Adipocyte (in vitro differentiated cells): ENCODE results near the gene ANKRD11.

ENCODE experiments used
- DNase-seq: peaks from one replicate; pipeline ENCODE4 v3.0.0-alpha.2; 2015; ENCODE audit warnings: low read depth
- H3K27me3 ChIP-seq: replicated peaks from 2 replicates; pipeline ENCODE4 v1.7.0; 2013; ENCODE audit warnings: mild to moderate bottlenecking, low read length, moderate library complexity; ENCODE audit not compliant: control insufficient read depth, insufficient read depth
- H3K36me3 ChIP-seq: 2 replicates; pipeline ENCODE4 v1.7.0; 2013; ENCODE audit warnings: low read length, mild to moderate bottlenecking, moderate library complexity; ENCODE audit not compliant: control insufficient read depth, insufficient read depth, severe bottlenecking
- H3K4me1 ChIP-seq: 2 replicates; pipeline ENCODE4 v1.7.0; 2013; ENCODE audit warnings: mild to moderate bottlenecking, low read length, moderate library complexity; ENCODE audit not compliant: control insufficient read depth, insufficient read depth
- H3K4me3 ChIP-seq: 2 replicates; pipeline ENCODE4 v1.7.0; 2013; ENCODE audit warnings: mild to moderate bottlenecking, low read length, moderate library complexity
- H3K9ac ChIP-seq: 2 replicates; pipeline ENCODE4 v1.7.0; 2013; ENCODE audit warnings: mild to moderate bottlenecking, low read length, moderate library complexity
- H3K9me3 ChIP-seq: 2 replicates; pipeline ENCODE4 v1.7.0; 2013; ENCODE audit warnings: mild to moderate bottlenecking, low read length, moderate library complexity; ENCODE audit not compliant: control insufficient read depth

ANKRD11 gene

DNA sequence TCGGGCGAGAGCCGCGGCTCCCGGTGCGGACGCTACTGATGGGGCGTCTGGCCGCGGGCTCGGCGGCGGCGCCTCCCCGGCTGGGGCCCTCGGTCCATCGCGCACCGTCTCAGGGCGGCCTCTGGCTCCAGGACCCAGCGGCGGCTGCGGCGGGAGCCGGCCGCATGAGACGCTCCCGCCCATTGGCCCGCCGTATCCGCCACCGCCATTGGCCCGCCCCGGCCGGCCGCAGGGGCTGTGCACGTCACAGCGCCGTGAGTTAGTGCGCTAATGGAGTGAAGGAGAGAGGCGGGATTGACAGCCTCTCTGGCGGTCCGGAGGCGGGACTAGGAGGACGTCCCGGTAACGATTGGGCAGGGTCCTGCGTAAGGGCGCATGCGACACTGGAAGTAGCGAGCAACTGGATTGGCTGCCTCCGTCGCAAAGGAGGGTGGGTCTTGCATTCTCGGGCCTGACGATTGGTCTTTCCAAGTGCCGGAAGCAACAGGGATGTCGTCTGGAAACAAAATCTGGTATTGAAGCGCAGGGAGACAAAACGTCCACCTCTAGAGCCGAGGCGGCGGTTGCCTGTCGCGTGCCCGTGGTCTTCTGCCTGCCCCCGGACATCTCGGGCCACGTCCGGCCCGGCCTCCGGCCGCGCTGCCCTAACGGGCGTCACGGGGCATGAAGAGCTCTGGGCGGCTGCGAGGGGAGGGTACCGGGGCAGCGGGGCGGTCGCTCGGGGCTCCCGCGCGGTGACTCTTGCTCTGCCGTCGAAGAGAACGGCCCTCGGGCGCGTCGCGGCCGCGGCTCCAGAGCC is at the start of gene ANKRD11:
Gene ANKRD11 (minus strand): TSS at position 123 of the 799 bp plus-strand sequence. CDS start 173,542 bp downstream, outside the sequence.
- DNase-seq = peak; percentile 100
- H3K9ac ChIP-seq = peak within 1 kb of the TSS; percentile 90
- H3K4me3 ChIP-seq = peak within 1 kb of the TSS; percentile 89
- peaks cover 48% of the 10 kb centered on the region for H3K4me1 ChIP-seq
- no peaks in the 10 kb centered on the region for H3K27me3 ChIP-seq
- no peaks in the 10 kb centered on the region for H3K36me3 ChIP-seq
- H3K9me3 ChIP-seq = no peaks in the 10 kb centered on the region

DNA sequence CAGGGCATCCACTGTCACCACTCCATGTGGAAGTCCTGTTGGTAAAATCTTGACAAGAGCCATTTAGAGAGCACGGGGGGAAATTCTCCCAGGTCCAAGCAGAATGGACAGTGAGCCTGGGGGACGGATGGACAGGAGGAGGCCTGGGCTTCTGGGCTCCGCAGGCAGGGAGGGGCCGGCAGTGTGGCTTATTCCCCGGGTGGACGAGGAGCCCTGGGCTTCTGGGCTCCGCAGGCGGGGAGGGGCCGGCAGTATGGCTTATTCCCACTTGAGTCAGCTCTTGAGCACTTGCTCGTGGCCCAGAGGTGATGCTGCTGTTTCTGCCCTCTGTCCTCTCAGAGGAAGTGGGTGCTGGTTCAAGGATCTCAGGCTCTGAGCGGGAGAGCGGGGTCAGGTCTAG is 47.9 kb upstream of the ANKRD11 start:
- no peak for DNase-seq

GRCh38 chr16:89537549-89537925 is 47.2 kb upstream of the ANKRD11 start:
- no peaks in the 10 kb centered on the region for H3K27me3 ChIP-seq
- H3K36me3 ChIP-seq = peaks cover 78% of the 10 kb centered on the region
- no peak for DNase-seq
- H3K4me3 ChIP-seq = no peak overlapping the region
- H3K9me3 ChIP-seq = no peaks in the 10 kb centered on the region
- H3K9ac ChIP-seq = no peak overlapping the region
- H3K4me1 ChIP-seq = peaks cover 10% of the 10 kb centered on the region

More for the DNA sequence above, 47.9 kb upstream of the ANKRD11 start:
- Histone ChIP-seq H3K9me3 (no peaks in the 10 kb centered on the region), H3K4me3 (no peak overlapping the region), H3K27me3 (no peaks in the 10 kb centered on the region), H3K36me3 (peaks cover 71% of the 10 kb centered on the region), H3K4me1 (peaks cover 10% of the 10 kb centered on the region), H3K9ac (no peak overlapping the region)

DNA sequence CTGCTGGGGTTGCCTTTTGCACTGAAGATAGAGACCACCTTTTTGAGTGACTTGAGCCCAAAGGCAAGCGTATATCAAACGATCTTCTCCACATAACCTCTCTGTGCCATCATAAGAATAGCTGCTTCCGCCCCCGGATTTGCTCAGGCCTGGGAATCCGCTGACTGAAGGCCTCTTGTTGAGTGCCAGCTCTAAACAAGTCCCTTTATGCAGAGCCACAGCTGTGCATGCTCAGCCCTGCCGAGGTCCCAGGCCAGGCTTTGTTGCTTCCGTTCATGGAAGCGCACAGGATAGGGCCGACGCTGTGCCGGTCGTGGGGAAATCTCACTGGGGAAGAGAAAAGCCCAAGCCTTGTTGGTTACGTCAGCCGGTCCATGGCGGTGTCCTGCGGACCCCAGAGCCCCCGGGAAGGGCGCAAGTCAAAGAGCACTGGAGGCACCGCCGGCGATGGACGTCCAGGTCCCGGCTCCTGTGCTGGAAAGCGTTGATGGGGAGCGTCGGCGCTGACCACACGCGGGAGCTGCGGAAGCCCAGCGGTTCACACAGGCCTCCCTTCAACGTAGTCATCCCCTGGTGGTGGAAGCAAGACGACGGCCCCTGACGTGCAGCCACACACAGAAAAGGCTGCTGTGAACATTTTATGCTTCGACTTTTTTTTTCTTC is 46.7 kb upstream of the ANKRD11 start:
- peaks cover 10% of the 10 kb centered on the region for H3K4me1 ChIP-seq
- peaks cover 83% of the 10 kb centered on the region for H3K36me3 ChIP-seq
- H3K9ac ChIP-seq = no peak overlapping the region
- no peaks in the 10 kb centered on the region for H3K9me3 ChIP-seq
- H3K4me3 ChIP-seq = no peak overlapping the region
- no peak for DNase-seq
- no peaks in the 10 kb centered on the region for H3K27me3 ChIP-seq

DNA sequence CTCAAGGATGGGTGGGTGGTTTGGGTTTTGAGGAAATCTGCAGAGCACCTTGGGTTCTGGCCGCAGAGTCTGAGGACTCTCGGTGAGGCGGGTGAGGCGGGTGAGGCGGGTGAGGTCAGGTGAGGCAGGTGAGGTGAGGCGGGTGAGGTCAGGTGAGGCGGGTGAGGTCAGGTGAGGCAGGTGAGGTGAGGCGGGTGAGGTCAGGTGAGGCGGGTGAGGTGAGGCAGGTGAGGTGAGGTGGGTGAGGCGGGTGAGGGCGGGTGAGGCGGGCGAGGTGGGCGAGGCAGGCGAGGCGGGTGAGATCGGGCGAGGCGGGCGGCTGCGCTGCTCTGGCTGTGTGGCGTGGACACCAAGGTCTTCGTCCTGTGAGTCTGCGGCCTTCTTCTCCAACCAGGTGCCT is 46.0 kb upstream of the ANKRD11 start:
- Histone ChIP-seq H3K36me3 (peaks cover 84% of the 10 kb centered on the region), H3K4me1 (peaks cover 10% of the 10 kb centered on the region), H3K9ac (no peak overlapping the region), H3K9me3 (no peaks in the 10 kb centered on the region), H3K4me3 (no peak overlapping the region), H3K27me3 (no peaks in the 10 kb centered on the region)
- DNase-seq = no peak

DNA sequence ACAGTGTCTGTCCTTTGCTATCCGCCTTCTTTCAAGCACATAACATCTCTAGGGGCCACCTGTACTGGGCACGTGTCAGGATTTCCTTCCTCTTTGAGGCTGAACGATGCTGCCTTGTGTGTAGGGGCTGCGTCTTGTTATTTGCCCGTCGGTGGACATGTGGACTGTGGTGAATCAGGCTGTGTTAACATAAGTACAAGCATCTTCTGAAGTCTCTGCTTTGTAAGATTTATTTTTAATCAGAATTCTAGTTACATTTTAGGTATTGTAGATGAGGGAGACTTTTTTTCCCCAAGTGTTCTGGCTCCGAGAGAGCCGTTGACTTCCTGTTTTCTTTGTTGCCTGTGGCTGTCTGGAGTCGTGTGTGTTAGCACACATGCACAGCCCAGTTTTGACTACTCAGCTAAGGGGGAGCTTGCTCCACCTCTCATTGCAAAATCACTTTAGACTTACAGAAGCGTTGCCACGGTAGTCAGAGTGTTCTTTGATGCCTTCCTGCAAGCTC is 43.9 kb upstream of the ANKRD11 start:
- H3K9me3 ChIP-seq = no peaks in the 10 kb centered on the region
- no peak overlapping the region for H3K4me3 ChIP-seq
- peaks cover 10% of the 10 kb centered on the region for H3K4me1 ChIP-seq
- no peaks in the 10 kb centered on the region for H3K27me3 ChIP-seq
- H3K9ac ChIP-seq = peak overlapping the region; percentile 24
- peaks cover 83% of the 10 kb centered on the region for H3K36me3 ChIP-seq
- DNase-seq = peak; percentile 38

DNA sequence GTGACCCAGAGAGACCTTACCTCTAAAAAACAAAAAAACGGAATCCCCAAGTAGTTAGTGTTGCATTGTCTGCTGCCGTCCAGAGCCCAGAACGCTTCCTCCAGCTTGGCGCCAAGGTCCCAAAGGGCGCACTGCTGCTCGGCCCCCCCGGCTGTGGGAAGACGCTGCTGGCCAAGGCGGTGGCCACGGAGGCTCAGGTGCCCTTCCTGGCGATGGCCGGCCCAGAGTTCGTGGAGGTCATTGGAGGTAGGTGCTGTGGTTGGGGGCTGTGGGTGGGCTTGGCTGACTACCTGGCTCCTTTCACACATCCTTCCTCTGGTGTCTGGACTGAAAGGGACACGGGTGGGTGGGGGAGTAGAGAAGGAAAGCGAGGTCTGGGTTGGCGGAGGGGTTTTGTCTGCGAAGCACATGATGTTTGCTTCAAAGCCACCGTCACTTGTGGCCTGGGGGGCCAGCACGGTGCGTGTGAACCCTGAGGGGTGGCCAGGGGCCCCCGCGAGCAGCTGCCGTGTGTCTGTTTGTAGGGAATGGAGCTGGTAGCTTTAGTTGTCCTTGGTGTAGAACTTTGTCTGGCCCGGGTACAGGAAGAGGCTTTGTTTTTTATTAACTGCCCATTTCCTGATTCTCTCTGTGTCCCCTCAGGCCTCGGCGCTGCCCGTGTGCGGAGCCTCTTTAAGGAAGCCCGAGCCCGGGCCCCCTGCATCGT is 41.6 kb upstream of the ANKRD11 start:
- Histone ChIP-seq H3K36me3 (peaks cover 77% of the 10 kb centered on the region), H3K4me3 (no peak overlapping the region), H3K9ac (no peak overlapping the region), H3K9me3 (no peaks in the 10 kb centered on the region), H3K27me3 (no peaks in the 10 kb centered on the region), H3K4me1 (peaks cover 10% of the 10 kb centered on the region)
- DNase-seq = no peak

DNA sequence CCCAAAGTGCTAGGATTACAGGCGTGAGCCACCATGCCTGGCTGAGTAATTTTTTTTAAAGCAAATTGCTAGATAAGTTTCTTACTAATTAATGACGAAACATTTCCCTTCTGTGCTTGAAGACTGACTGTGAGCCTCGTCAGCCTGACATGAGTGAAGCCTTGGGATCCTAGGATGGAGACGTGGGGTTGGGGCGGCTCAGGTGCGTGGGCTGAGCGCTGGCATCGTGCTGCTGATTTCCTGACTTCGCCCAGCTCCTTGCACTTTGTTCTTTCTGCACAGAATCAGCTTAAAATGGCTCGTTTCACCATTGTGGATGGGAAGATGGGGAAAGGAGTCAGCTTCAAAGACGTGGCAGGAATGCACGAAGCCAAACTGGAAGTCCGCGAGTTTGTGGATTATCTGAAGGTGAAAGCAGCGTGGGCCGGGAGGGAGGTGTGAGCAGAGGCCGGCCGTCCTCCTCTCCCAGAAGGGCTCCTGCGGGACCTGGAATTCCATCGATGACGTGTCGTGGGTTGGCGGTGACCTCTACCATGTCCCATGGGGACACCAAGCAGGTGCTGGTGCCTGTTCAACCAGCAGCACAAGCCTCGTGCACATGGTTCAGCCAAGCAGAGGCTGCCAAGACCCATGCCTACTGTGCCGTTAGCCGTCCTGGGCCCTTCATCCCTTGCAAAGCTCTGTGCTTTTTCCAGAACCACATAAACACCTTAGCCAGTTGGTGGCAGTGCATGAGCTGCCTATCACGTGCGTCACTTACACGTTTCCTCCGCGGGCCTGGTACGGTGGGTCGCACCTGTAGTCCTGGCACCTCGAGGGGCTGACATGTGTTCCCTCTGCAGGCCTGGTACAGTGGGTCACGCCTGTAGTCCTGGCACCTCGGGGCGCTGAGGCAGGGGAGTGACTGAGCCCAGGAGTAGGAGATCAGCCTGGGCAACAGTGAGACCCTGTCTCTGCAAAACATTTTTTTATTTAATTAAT is 40.3 kb upstream of the ANKRD11 start:
- Histone ChIP-seq H3K9ac (no peak overlapping the region), H3K27me3 (no peaks in the 10 kb centered on the region), H3K36me3 (peaks cover 85% of the 10 kb centered on the region), H3K4me1 (peaks cover 10% of the 10 kb centered on the region), H3K4me3 (no peak overlapping the region), H3K9me3 (no peaks in the 10 kb centered on the region)
- DNase-seq = no peak

DNA sequence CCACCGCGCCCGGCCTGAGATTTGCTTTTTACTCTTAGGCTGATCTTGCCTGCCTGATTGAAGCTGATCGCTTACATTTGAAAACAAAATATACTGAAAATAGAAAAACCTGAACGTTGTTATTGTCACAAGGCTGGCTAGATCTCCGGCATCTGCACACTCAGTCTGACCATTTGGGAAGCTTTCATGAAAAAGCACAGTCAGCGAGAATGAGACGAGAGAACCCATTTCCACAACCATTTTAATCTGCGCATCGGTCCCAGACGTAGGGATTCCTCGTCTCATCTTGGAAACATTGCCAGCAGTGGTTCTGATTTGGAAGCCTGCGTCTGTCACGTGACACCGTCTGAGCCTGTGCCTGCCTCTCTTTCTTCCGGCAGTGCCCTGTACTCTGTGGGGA is 38.7 kb upstream of the ANKRD11 start:
- H3K9ac ChIP-seq = no peak overlapping the region
- H3K27me3 ChIP-seq = no peaks in the 10 kb centered on the region
- no peaks in the 10 kb centered on the region for H3K9me3 ChIP-seq
- no peak for DNase-seq
- H3K36me3 ChIP-seq = peaks cover 90% of the 10 kb centered on the region
- no peak overlapping the region for H3K4me3 ChIP-seq
- peaks cover 2% of the 10 kb centered on the region for H3K4me1 ChIP-seq

GRCh38 chr16:89525146-89525913 is 35.0 kb upstream of the ANKRD11 start:
- no peak overlapping the region for H3K4me3 ChIP-seq
- DNase-seq = no peak
- H3K9me3 ChIP-seq = no peaks in the 10 kb centered on the region
- no peak overlapping the region for H3K9ac ChIP-seq
- no peaks in the 10 kb centered on the region for H3K4me1 ChIP-seq
- H3K36me3 ChIP-seq = peaks cover 86% of the 10 kb centered on the region
- H3K27me3 ChIP-seq = no peaks in the 10 kb centered on the region
